ENCODE data around the gene RPL28. TPM values are rescaled to one million over a fixed set of nuclear protein-coding genes. Genes with fewer than 3 reads are reported as not detected.
"Not testable (repeated sequence)": the region's sequence is repeated elsewhere in the genome, so short reads cannot be mapped to it uniquely, and the experiment has no call there.

RPL28 gene
- total RNA-seq, 2 experiments from 2014 or later, result 3,001 to 3,058 TPM

DNA sequence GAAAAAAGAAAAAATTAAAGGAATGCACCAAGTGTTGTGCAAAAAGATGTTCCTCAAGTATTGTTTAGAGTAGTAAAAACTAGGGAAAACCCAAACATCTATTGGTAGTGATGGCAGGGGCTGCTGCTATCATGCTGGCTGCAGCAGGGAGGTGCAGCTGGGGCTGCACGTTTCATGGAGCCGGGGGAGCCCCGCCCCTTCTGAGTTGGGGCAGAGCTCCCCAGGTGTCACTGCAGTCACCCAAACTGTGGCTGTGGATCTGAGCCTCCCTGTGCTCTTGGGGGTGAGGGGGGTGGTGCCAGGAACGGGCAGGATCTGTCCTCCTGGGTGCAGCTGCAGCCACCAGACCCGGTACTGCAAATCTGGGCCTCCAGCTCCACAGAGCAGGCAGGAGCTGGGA is 33.4 kb downstream of the RPL28 start:
- ChIA-PET POLR2A (interaction anchor here (0.9 to 1.4 kb wide), 2 partner anchors 12 to 18 kb away, joined by 3 to 5 read pairs; no protein-coding TSS in a partner anchor), CTCF (interaction anchor here (0.9 to 2.4 kb wide), 9 partner anchors 9 to 301 kb away, joined by 3 to 9 read pairs (median 3); no protein-coding TSS in a partner anchor)
- intact Hi-C loops (cut with micrococcal nuclease), result no loop called here
- Mint-ChIP-seq H3K4me3 (no peak overlapping the region), H3K4me1 (ENCODE audit: low read depth) (peaks cover 8% of the 10 kb centered on the region), H3K9me3 (no peaks in the 10 kb centered on the region), H3K27me3 (no peaks in the 10 kb centered on the region), H3K27ac (no peak overlapping the region), H3K36me3 (ENCODE audit: low read depth) (no peaks in the 10 kb centered on the region)
- TF ChIP-seq, protein P1, sequence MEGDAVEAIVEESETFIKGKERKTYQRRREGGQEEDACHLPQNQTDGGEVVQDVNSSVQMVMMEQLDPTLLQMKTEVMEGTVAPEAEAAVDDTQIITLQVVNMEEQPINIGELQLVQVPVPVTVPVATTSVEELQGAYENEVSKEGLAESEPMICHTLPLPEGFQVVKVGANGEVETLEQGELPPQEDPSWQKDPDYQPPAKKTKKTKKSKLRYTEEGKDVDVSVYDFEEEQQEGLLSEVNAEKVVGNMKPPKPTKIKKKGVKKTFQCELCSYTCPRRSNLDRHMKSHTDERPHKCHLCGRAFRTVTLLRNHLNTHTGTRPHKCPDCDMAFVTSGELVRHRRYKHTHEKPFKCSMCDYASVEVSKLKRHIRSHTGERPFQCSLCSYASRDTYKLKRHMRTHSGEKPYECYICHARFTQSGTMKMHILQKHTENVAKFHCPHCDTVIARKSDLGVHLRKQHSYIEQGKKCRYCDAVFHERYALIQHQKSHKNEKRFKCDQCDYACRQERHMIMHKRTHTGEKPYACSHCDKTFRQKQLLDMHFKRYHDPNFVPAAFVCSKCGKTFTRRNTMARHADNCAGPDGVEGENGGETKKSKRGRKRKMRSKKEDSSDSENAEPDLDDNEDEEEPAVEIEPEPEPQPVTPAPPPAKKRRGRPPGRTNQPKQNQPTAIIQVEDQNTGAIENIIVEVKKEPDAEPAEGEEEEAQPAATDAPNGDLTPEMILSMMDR (IDR thresholded peaks at IDR 0.05), result no peak
- DNase-seq (no peak), ATAC-seq (no peak)

DNA sequence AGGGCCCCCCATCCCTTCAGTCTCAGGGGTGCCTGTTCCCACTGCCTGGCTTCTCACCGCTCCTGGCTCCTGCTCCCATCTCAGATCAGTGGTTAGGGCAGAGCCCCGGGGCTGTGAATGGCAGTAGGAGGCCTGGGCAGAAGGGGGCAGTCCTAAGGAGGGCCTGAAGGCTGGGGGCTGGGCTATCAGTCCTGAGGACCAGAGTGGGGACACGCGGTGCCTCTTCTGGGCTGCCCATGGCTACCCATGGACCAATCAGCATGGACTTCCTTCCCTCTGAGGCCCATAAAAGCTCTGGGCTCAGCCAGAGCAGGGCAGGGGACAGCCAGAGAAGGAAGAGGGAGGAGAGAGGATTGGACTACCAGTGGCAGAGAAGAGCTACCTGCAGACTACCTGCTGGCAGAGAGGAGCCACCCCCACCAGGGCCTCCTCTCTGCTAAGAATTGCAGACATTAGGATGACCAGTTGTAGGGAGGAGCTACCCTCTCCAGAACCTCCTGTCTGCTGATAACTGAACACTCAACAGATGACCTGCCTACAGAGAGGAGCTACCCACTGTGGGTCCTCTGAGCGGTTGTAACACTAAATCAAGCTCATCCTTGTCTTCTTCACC is 34.0 kb downstream of the RPL28 start:
- H3K9me3 Mint-ChIP-seq, result no peaks in the 10 kb centered on the region
- ChIA-PET CTCF (interaction anchor here (1.0 to 2.4 kb wide), 6 partner anchors 8 to 137 kb away, joined by 3 to 9 read pairs (median 3); no protein-coding TSS in a partner anchor), POLR2A (interaction anchor here (0.9 kb wide), 1 partner anchor 17 kb away, joined by 3 read pairs; no protein-coding TSS in a partner anchor)
- peaks cover under 1% of the 10 kb centered on the region for H3K27me3 Mint-ChIP-seq
- H3K4me1 Mint-ChIP-seq (ENCODE audit: low read depth), result peaks cover 8% of the 10 kb centered on the region
- no peak for DNase-seq
- intact Hi-C loops (cut with micrococcal nuclease), result no loop called here
- no peak overlapping the region for H3K27ac Mint-ChIP-seq
- no peak for ATAC-seq
- TF ChIP-seq, protein P1 (IDR thresholded peaks at IDR 0.05), result no peak
- no peak overlapping the region for H3K4me3 Mint-ChIP-seq
- no peaks in the 10 kb centered on the region for H3K36me3 Mint-ChIP-seq (ENCODE audit: low read depth)

DNA sequence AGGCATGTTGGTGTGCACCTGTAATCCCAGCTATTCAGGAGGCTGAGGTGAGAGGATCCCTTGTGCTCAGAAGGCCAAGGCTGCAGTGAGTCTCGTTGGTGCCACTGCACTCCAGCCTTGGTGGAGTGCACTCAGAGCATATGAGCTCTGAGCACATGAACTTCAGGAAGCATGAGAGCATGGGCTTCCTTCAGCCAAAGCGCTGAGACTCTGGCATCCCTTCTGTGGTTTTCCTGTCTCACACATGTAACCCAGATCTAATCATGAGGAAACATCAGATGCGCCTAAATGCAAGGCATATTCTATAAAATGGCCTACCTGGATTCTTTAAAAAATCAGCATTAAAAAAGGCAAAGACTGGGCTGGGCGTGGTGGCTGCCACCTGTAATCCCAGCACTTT is 35.5 kb downstream of the RPL28 start:
- POLR2A ChIA-PET, CTCF ChIA-PET: not testable (repeated sequence)

DNA sequence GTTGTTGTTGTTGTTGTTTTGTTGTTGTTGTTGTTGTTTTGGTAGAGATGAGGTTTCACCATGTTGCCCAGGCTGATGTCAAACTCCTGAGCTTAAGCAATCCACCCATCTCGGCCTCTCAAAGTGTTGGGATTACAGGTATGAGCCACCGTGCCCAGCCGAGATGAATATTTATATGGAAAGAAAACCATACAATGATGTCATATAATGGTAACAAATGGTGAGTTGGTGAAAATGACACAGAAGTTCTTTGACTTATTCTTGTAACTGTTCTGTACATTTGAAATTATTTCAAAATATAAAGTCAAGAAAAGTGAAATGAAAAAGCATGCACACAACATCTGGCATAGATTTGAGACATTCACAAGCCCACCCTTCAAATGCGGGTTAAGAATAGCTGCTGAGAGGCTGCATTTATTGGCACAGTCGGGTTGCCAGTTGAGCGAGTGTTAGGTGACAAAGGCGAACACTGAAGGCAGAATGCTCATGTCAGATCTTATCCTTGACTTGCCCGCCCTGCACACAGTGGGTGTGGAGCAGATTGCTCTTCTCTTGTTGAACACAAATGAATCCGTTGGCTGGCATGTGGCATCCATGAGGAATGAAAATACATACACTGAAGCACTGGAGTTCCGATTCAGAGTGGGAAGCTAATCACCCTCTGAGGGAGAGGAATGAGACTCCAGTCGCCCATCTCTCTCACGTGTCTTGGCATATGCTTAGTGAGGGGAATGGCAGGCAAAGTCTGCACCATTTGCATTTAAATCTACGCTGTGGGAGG is 37.7 kb downstream of the RPL28 start:
- intact Hi-C loops (cut with micrococcal nuclease), result no loop called here
- Mint-ChIP-seq H3K27me3 (peaks cover 6% of the 10 kb centered on the region), H3K27ac (no peak overlapping the region), H3K9me3 (no peaks in the 10 kb centered on the region), H3K4me3 (no peak overlapping the region), H3K36me3 (ENCODE audit: low read depth) (no peaks in the 10 kb centered on the region), H3K4me1 (ENCODE audit: low read depth) (peaks cover 8% of the 10 kb centered on the region)
- ATAC-seq, result no peak
- TF ChIP-seq, protein P1 (IDR thresholded peaks at IDR 0.05), result no peak
- no peak for DNase-seq
- CTCF ChIA-PET, result no interaction called here
- POLR2A ChIA-PET, result no interaction called here

More for the DNA sequence above, 35.5 kb downstream of the RPL28 start:
- H3K27me3 Mint-ChIP-seq; H3K36me3 Mint-ChIP-seq (ENCODE audit: low read depth); H3K4me1 Mint-ChIP-seq (ENCODE audit: low read depth); H3K4me3 Mint-ChIP-seq; H3K27ac Mint-ChIP-seq; H3K9me3 Mint-ChIP-seq; DNase-seq; ATAC-seq; intact Hi-C loops (cut with micrococcal nuclease): not testable (repeated sequence)

DNA sequence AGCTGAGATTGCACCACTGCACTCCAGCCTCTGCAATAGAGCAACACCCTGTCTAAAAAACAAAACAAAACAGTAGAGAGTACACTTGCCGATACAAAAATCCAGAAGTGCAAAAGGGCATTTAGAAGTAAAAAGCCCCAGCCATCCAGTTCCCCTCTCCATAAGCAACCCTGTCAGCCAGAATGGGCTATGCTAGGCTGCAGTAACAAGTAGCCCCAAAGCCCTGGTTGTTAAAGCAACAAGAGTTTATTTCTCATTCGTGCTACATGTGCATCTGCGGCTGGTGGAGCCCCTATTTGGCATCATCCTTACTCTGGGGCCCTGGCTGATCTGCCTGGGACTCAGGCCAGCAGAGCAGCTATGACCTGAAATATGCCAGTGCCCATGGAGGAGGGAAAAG is 38.8 kb downstream of the RPL28 start:
- Mint-ChIP-seq H3K27me3 (peaks cover 9% of the 10 kb centered on the region), H3K4me1 (ENCODE audit: low read depth) (peaks cover 8% of the 10 kb centered on the region), H3K4me3 (no peak overlapping the region), H3K36me3 (ENCODE audit: low read depth) (no peaks in the 10 kb centered on the region), H3K27ac (no peak overlapping the region), H3K9me3 (no peaks in the 10 kb centered on the region)
- POLR2A ChIA-PET, result no interaction called here
- no peak for DNase-seq
- no peak for ATAC-seq
- intact Hi-C loops (cut with micrococcal nuclease), result no loop called here
- TF ChIP-seq, protein P1 (IDR thresholded peaks at IDR 0.05), result no peak
- CTCF ChIA-PET, result interaction anchor here (1.2 kb wide), 1 partner anchor 43 kb away, joined by 3 read pairs; no protein-coding TSS in a partner anchor
